ENCODE data around the gene BANF2. TPM values are rescaled to one million over a fixed set of nuclear protein-coding genes. Genes with fewer than 3 reads are reported as not detected.

Gene BANF2
- total and polyA plus RNA-seq, 2 of the 13 experiments (the other 11 are each of a cell fraction or from before 2014, with no cell fraction given) = 0.35 TPM; not detected in 1

GRCh38 chr20:17659801-17660200, 40.0 kb upstream of the BANF2 start (continued):
- TF ChIP-seq CBX1 (IDR thresholded peaks at IDR 0.05; ENCODE audit: low read depth) = no peak
- TF ChIP-seq CBFB (CRISPR knock-in tag; IDR thresholded peaks at IDR 0.05) = no peak
- TF ChIP-seq MIER2 (CRISPR knock-in tag; IDR thresholded peaks at IDR 0.05) = no peak
- TF ChIP-seq YY1 (IDR thresholded peaks at IDR 0.05; ENCODE audit: insufficient read depth, insufficient replicate concordance, low read depth, low read length) = peak; percentile 39
- no peak for TF ChIP-seq MTF1 (CRISPR knock-in tag; IDR thresholded peaks at IDR 0.05)
- 0 out of 2 replicates have a peak, but pooled peaks have one; percentile 44 for TF ChIP-seq ZNF670 (CRISPR knock-in tag; IDR thresholded peaks at IDR 0.05; ENCODE audit: borderline replicate concordance)
- TF ChIP-seq ZNF777 (CRISPR knock-in tag; IDR thresholded peaks at IDR 0.05) = 0 out of 2 replicates have a peak, but pooled peaks have one; percentile 22
- 0 out of 2 replicates have a peak, but pooled peaks have one; percentile 14 for TF ChIP-seq MTA1 (CRISPR knock-in tag; IDR thresholded peaks at IDR 0.05; ENCODE audit: borderline replicate concordance)
- peak; percentile 28; the same call in 1 of the 2 replicates for TF ChIP-seq ZFP90 (CRISPR knock-in tag; IDR thresholded peaks at IDR 0.05; ENCODE audit: borderline replicate concordance)
- TF ChIP-seq ZNF660 (CRISPR knock-in tag; IDR thresholded peaks at IDR 0.05; ENCODE audit: borderline replicate concordance, low read depth) = no peak
- no peak for TF ChIP-seq ZNF841 (CRISPR knock-in tag; IDR thresholded peaks at IDR 0.05; ENCODE audit: borderline replicate concordance)
- no peak for TF ChIP-seq CHD2 (IDR thresholded peaks at IDR 0.05; ENCODE audit: low read depth, low read length)
- TF ChIP-seq HIVEP1 (CRISPR knock-in tag; IDR thresholded peaks at IDR 0.05) = peak; percentile 43; the same call in 1 of the 2 replicates
- TF ChIP-seq ZFY (CRISPR knock-in tag; IDR thresholded peaks at IDR 0.05) = no peak
- TF ChIP-seq SAP130 (CRISPR knock-in tag; IDR thresholded peaks at IDR 0.05; ENCODE audit: low read depth) = no peak
- TF ChIP-seq ZSCAN20 (CRISPR knock-in tag; IDR thresholded peaks at IDR 0.05; ENCODE audit: borderline replicate concordance) = no peak

GRCh38 chr20:17660667-17661066, 39.1 kb upstream of the BANF2 start:
- BruUV-seq (replicated peaks) = no TSS peak
- no peak overlapping the region for H3K4me2 ChIP-seq (ENCODE audit: low read depth, low read length)
- H3K4me1 ChIP-seq (ENCODE audit: insufficient read depth, low read length) = peaks cover 53% of the 10 kb centered on the region
- 89% methylated on average over 6 of the region's 6 CpGs for WGBS (ENCODE audit: low lambda C conversion rate)
- FAIRE-seq = no peak
- ATAC-seq = peak; percentile 2; the same call in 1 of the 3 replicates
- in situ Hi-C loops (cut with HindIII; ENCODE audit: extremely low pct_ligation_motif_present, low pct_unique_long_range_greater_than_20kb) = no loop called here
- H3K36me3 ChIP-seq (replicated peaks in 1 of 2; ENCODE audit: control insufficient read depth in 1 of 2, insufficient read depth in 2 of 2, low read length in 2 of 2) = peaks cover 44 to 70% of the 10 kb centered on the region in 2 experiments
- peaks cover 93% of the 10 kb centered on the region for H4K20me1 ChIP-seq (ENCODE audit: insufficient read depth, low read length)
- ChIA-PET CTCF (ENCODE audit: low intra/inter-chr PET ratio, low total read pairs) (no interaction called here), POLR2A (no interaction called here)
- H3K79me2 ChIP-seq (ENCODE audit: insufficient read depth, low read length) = peaks cover 86% of the 10 kb centered on the region
- H3K9me3 ChIP-seq (ENCODE audit: low read length) = no peaks in the 10 kb centered on the region
- intact Hi-C loops (cut with micrococcal nuclease; ENCODE audit: unreplicated experiment) = no loop called here
- H3K27ac ChIP-seq (ENCODE audit: extremely low read length, insufficient read depth, low read length) = peak overlapping the region; percentile 53
- H2AFZ ChIP-seq (ENCODE audit: low read length) = no peak overlapping the region
- H3K27me3 ChIP-seq (ENCODE audit: control insufficient read depth in 1 of 2, insufficient read depth in 2 of 2, low read length in 2 of 2) = no peaks in the 10 kb centered on the region
- no peak overlapping the region for H3K4me3 ChIP-seq (replicated peaks in 1 of 3; ENCODE audit: insufficient read depth in 1 of 3, low read depth in 2 of 3, low read length in 3 of 3)
- no peak overlapping the region for H3K9ac ChIP-seq (ENCODE audit: insufficient read depth, low read depth, low read length)
- DNase-seq (ENCODE audit: low spot score) = no peak
- TF ChIP-seq THRA (CRISPR knock-in tag; IDR thresholded peaks at IDR 0.05; ENCODE audit: borderline replicate concordance) = peak; percentile 4; the same call in 1 of the 2 replicates
- peak; percentile 38 for TF ChIP-seq RBM22 (optimal IDR thresholded peaks at IDR 0.05; ENCODE audit: low read length)
- TF ChIP-seq HMGXB3 (CRISPR knock-in tag; IDR thresholded peaks at IDR 0.05; ENCODE audit: borderline replicate concordance) = 0 out of 2 replicates have a peak, but pooled peaks have one; percentile 1
- TF ChIP-seq SNRNP70 (IDR thresholded peaks at IDR 0.05; ENCODE audit: low read depth, low read length) = no peak
- no peak for TF ChIP-seq ZNF205 (CRISPR knock-in tag; IDR thresholded peaks at IDR 0.05)

Data from HepG2 (cell line).